HS-5 (cell line): ENCODE results near the gene TENM3.

Experiments used
- DNase-seq: peaks from one replicate; pipeline ENCODE4 v3.0.0-alpha.2; 2012; ENCODE audit warnings: low read depth

TENM3 gene

DNA sequence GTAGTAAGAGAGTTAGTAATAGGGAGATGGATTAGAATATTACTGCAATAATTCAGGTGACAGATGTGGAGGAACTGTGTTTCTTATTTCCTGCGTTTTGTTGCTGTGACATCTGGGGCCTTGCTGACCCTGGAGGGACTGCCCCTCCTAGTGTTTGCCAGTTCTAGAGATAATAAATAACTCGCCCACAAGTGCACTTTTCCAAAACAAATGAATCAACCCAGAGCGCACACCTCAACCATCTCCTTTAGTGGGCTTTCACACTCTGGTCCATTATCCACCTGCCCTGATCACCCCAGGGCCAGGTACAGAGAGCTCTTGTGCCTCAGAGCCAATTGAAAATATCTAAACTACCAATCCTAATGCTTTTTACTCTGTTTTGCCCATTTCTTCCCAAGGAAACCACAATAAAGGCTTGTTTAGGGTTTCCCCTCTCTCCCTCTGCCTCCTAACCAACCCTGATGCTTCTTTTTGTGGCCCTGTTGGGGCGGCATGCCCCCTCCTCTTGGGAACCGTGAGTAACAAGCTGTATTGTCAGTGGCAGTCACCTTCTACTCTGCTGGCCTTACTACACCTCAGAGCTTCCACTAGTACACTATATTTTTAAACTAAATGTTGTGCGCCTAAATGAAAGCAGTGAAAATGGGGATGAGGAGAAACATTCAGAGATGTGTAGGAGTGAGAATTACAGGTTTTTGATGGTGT, 270.5 kb downstream of the TENM3 start:
- no peak for DNase-seq

DNA sequence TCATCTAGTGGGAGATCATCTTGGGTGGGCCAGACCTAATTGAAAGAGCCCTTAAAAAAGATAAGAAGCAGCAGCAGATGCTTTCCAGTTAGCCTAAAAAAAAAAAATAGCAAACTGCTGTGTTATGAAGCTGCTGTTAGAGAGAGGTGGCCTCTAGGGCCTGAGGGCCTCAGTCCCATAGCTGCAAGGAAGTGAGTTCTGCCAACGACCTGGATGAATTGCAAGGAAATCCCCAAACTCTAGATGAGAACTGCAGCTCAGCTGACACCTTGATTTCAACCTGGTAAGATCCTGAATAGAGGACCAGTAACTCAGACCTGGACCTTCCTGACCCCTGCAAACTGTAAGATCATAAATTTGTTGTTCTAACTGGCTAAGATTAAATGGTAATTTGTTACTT, 275.2 kb downstream of the TENM3 start:
- no peak for DNase-seq

DNA sequence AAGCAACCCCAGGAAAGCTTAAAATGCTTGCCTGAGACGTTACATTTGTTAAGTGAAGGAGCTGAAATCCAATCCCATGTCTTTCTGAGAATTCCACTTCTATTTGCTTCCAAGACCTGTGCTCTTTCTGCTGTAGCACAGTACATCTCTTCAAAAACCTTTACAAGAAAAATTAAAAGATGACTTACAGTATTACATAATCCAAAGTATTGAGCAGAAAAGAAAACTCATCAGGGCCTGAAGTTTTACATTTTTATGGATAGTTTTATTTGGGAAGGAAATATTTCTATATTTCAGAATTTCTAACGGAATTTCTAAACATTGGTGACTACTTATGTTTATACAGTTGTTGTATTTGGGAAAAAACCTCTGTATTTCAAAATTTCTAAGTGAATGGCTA, 276.3 kb downstream of the TENM3 start:
- no peak for DNase-seq

DNA sequence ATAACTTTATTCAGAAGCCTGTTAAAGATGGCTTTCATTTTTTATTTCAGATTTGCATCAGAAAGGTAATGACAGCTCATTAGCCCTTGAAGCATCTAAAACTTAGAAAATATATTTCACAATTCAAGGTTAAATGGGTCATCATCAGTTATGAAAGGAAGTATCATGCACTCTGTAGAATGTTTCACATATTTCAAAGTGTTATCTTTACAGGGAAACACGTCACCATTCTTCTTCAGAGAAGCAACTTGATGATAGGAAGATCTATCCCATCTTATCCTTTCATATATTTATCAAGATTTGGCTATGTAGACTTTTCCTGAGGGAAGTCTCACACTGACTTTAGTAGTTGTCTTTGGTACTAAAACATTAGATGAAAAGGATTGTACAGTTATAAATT, 277.8 kb downstream of the TENM3 start:
- no peak for DNase-seq

DNA sequence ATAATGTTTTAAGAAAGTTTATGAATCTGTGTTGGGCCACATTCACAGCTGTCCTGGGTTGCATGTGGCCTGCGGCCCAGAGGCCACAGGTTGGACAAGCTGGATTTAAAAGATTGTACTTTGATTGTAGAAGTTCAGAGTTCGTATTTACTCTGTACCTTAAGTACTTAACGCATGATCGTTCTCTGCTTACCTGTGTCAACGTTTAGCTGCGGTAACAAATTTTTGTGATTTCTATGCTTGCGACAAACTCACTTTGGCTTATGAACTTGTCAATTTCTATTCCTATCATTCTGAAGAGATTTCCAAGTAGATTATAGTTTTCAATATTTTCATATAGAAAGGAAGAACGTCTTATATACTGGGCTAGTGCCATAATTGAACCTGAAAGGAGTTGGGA, 285.6 kb downstream of the TENM3 start:
- no peak for DNase-seq

DNA sequence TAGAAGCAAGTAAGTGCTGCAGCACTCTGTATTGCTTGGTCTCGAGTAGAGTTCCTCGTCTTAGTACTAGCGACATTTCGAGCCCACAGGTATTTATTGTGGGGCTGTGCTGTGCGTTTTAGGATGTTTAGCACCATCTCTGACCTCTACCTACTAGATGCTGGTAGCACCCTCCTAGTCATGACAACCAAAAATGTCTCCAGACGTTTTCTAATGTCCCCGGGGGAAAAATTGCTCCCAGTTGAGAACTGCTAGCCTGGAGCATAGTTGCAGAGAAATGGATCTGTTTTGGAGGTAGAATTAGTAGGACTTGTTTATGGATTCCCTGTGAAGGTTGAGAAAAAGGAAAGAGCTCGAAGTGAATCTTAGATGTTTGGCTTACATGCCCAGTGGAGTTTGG, 287.2 kb downstream of the TENM3 start:
- DNase-seq: no peak

DNA sequence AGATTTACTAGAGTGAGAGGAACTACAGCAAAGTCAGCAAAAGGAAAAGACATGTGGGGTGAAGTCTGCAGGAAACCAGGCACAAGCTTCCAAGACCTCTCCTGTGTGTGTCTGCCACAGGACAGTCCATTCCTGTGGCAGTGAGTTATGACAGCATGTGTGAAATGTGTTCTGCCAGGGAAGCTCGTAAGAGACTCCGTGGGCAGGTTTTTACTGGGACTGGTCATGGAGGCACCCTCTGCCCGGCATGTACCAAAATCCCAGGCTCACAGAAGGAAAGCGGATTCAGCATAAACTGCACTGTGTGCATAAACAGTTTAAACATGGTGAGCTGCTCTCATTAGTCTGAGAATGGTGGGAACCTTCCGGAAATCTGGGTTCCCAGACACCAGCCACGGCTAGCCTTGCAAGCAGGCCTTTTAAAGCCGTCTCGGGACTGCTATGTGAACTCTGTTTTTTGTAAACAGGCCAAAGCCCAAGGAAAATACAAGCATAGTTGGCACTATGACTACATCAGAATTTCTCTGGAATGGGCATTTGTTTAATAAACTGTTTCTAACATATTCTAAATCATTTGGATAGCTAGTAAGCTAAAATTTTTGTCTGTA, 288.5 kb downstream of the TENM3 start:
- no peak for DNase-seq

DNA sequence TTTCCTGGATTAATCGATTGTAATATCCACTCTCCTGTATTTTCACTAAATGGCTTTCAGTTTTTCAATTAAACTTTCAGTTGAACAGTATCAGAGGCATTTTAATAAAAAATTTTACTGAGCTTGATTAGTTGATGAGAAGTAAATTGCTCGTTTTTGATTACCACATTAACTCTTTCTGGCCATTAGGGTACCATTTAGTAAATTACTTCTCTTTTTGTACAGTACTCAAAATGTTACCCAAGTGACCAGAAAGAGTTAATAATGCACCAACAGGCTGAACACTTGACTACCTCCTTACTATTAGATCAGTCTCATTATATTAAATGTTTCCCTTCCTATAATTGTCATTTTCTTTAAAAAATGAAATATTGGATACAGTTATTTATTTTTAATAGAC, 289.2 kb downstream of the TENM3 start:
- no peak for DNase-seq

DNA sequence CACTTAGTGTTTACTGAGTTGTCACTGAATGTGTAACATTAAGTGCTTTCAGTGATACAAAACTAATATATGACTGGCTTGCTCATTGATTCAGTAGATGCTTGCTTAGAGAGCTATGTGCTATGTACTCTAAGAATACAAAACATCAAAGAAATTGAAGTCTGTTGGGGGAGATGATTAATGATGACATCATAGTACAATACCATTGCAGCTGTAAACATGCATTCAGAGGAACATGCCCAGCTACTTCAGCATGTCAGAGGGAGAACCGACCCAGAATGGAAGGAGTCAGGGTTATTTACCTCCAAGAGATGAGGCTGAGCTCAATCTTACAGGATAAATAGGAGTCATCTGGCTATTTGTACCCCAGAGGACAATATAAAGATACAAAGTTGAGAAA, 290.8 kb downstream of the TENM3 start:
- DNase-seq: peak; percentile 31

DNA sequence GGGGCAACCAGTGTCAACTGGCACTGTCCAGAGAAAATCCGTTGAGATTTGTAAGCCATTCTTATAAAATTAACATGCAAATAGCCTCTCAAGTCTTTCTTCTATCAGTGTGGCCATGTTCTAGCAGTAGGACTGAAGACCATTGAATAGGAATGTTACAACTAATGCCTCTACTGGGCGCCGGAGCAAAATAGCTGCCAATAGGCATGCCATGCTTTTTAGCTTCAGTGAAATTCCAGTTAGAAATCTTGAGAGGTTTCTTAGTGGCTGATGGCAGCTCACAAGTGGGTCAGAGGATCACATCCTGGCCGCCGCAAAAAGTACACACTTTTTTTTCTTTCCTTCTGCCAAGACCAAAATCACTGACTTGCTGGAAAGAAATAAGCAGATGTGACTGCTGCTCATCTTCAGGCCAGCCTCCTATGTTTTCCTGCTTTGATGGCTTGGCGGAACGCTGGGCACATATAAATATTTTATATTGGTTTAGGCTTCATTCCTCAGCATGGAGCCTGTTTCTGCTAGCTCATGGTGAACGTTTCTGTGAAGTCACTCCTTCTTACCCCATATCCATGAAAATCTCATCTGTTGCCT, 293.1 kb downstream of the TENM3 start:
- no peak for DNase-seq

DNA sequence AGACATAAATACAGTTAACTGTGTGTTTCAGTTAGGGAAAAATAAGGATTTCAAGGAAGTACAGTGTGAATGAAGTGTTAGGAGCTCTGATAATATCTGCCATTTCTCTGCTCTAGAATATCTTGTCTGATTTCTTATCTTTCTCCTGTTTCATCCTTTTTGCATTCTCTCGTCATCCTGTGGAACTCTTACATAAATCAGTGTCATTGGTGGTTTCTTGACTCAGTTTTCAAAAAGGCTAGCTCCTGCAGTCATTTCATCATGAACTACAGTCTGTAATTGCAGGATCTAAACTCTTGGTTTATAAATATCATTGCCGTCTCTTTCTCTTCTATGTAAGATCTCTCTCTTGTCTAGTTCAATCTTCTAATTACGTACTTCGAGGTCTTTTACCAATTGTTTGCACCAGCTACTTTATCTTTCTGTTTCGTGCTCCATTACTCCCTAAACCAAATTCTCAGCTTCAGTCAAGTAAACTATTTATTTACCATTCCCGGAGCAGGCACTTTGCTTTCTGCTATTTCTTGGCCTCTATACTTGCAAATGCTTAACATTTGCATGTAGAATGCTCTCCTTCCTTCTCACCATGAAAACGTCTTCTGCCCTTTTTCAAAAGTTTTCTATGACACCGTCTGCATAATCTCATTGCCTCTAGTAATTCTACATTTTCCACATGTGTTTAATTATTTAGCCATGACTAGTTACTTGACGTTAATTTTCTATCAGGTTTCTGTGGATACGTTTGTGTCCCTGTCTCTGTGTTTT, 294.0 kb downstream of the TENM3 start:
- no peak for DNase-seq

DNA sequence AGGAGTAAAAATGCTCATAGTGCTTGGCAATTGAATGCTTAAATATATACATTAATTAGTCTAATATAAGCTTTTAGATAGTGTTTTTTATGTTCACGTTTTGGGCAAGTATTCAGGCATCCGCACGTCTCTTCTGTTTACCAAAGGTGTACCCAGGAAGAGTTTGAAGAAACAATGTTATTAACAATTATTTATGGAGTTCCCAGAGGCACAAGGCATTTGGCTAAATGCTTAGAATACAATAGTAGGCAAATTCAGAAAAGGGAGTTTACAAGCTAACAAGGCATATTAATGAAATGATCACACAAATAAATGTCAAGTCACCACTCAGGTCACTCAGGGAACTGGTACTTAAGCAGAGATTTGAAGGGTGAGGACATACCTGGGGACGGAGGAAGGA, 294.8 kb downstream of the TENM3 start:
- no peak for DNase-seq

DNA sequence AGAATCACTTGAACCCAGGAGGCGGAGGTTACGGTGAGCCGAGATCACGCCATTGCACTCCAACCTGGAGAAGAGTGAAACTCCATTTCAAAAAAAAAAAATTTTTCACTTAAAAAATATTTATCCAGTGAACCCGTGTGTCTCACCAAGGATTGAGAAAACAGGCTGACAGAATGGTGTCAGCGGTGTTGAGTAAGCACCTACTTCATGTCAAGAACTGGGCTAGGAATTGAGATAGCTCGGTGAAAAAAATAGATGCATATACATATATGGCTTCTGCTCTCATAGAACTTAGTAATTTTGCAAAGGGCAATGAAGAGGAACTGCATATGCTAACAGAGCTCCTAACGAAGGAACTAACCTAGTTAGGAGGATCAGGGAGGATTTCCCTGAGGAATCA, 297.3 kb downstream of the TENM3 start:
- DNase-seq: no peak

DNA sequence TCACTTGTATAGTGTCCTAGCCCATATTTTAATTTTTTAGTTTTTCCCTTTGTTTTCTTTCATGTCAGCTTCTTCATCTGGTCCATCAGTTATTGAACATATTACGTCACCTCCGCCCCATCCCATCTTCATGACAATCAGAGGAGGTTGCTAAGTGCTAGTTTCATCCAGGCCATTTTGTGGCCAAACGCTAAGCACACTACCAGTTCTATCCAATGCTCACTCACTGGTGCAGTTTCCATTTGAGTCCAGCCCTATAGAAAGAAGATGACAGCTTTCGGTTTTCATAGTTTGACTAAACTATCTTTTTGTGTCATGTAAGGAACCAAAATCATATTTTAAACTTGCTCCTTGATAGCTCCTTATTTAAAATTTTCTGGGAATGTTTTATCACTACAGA, 304.2 kb downstream of the TENM3 start:
- no peak for DNase-seq

DNA sequence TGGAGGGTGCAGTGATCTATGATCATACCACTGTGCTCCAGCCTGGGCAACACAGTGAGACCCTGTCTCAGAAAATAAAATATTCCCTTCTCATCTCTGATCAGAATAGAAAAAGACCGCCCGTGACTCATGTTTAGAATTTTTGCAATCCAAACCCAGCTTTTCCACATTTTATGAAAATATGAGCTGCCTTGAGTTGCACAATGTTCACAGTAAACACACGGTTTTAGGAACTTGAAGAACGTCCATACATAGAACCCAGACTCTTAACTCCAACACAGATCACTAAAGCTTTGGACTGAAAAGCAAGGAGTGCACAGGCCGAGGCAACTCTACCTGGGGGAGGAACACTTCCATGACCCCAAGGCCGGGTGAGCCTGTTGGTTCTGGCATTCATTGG, 305.0 kb downstream of the TENM3 start:
- DNase-seq: no peak

DNA sequence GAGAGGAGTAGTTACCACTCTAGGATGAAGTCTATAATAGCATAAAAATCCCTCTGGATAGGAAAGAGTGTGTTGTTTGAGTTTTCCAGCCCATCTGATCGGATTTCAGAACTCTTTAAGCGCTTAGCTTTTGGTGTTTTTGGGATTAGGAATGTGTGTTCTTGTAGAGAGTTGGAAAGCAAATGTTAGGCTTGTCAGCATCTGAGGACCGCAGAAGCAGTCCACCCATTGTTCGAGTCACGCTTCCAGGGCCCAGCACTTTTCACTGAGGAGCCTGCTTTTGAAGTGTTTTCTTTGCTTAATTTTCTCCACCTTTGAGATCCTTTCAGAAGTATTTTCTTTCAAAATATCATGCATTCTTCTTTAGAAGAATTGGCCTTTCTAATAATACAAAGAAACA, 306.2 kb downstream of the TENM3 start:
- DNase-seq: no peak

DNA sequence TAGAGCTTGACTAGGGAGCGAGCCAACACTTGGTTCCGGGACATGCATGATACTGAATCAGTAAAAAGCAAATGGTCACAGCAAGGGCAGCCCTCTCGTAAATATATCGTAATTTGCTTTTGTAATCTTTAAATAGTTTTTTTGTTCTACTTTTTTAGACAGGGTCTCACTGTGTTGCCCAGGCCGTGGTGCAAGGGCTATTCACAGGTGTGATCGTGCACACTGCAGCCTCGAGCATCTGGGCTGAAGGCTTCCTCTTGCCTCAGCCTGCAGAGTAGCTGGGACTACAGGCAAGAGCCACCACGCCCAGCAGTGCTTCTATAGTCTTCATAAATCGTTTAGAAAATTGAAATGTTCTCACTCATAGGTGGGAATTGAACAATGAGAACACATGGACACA, 309.7 kb downstream of the TENM3 start:
- no peak for DNase-seq

DNA sequence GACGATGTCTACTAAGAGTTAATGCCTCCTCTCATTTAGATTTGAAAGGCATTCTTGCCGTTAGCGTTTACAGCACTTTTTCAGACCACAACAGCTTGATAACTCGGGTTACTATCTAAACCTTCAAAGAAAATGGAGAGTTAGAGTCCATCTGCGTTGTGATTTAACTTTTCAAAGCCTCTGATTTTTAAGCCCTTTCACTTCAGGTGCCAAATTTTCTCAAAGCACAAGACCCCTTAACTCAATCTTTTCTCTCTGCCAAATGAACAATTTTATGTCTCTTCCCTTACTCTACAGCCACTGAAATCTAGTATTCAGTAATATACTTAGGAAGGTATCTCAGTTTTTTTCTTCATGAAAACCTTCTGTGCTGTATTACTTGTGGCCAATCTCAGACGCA, 310.5 kb downstream of the TENM3 start:
- DNase-seq: no peak

DNA sequence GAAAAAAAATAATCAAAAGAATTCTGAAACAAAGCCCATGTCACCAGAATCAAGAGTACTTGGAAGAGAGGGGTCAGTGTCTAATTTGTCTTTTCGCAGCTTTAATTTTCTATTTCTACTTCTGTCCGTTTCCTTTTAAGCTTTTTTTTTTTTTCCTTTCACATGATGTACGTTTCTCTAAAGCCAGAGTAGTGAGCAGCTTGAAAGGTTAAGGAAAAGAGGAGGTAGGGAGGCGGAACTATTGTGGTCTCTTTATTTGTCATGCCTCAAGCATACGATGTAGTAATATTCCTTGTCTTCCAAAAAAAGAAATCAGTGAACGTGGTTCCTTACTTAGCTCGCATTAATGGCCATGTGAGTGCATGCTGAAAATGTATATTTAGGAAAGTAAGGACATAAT, 311.5 kb downstream of the TENM3 start:
- DNase-seq: no peak

DNA sequence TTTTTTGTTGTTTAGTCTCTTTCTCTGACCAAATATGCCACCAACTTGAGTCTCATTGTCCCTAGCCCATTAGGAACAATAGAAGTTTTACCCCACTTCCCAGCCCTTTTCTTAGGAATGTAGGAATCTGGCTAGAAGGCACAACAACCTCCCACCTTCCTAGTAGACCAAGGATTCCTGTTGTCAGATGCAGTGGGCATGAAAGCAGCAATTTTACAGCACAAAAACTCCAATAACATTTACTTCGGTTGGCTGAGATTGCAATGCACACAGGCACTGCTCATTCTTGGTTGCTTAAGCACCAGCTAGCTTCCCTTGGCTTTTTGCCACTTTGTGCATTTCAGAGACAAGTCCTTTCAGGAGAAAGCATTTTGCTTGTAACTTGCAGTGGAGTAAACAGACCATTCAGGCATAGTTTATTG, 312.8 kb downstream of the TENM3 start:
- DNase-seq: no peak

DNA sequence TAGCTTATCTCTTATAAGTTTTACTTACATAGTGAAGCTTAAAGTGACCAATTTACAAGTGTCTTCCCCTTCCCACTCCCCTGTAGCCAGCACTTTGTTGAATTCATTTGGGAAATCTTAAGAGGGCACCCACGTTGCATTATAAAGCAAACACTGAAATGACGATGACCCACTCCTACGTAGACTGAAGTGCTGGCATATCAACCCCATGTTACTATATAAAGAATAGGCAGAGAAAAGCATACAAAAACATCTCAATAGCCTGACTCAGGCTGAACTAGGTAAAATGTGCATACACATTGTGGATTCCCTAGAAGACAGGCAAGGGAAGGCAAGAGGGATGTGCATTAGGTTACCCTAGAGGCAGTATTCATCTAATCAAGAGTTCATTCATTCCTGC, 313.4 kb downstream of the TENM3 start:
- no peak for DNase-seq

DNA sequence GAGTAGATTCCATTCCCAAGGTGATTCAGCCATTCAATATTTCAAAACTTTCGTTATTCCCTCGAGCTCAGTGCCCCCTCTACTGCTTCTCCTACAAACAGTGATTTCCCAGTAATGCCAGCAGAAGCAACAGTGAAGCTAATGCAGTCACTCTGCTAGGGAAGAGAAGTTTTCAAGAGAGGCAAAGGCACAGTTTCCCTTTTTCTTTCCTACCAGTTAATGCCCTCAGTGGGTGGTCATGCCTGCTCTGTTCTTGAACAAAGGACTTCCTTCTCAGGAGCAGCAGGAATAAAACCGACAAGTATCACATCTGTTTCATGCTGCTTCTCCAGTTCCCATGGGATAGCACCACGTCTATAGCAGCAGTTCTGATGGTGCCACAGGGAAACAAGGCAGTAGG, 317.2 kb downstream of the TENM3 start:
- no peak for DNase-seq

DNA sequence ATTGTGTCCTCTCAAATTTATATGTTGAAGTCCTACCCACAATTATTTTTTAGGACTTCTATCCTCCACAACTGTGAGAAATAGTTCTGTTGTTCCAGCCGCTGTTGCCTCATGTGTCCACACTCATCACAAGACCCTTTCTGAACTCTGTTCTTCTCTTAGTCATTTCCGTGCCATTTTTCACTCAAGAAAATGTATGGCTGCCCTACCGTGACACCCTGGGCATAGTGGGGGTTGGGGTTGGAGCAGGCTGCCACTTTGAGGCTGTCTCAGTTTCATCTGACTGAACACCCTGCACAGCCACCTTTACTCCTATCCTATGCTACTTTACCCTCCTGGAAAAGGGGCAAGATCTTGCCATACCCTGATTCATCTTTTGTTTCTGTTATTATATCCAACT, 319.1 kb downstream of the TENM3 start:
- DNase-seq: no peak
